ENCODE data around the gene CSTA.

CSTA gene

GRCh38 chr3:122324871-122325323 lies at the start of gene CSTA:
Gene CSTA, plus strand, starts transcription at chr3:122325248. Its CDS starts 45 bp downstream, at chr3:122325293.
- Histone ChIP-seq H3K4me3 (ENCODE audit: low read depth in 1 of 2, low read length in 2 of 2) (no peak within 1 kb of the TSS), H3K27me3 (ENCODE audit: control insufficient read depth in 1 of 2, insufficient read depth in 2 of 2, low read length in 2 of 2) (no peaks in the 10 kb centered on the region), H3K4me1 (ENCODE audit: control insufficient read depth in 1 of 2, insufficient read depth in 2 of 2, low read length in 2 of 2) (peaks cover 5 to 8% of the 10 kb centered on the region in 2 donors), H3K36me3 (ENCODE audit: control insufficient read depth in 1 of 2, insufficient read depth in 2 of 2, low read length in 2 of 2) (no peaks in the 10 kb centered on the region), H3K27ac (ENCODE audit: low read depth, low read length) (no peak within 1 kb of the TSS), H3K9me3 (ENCODE audit: control insufficient read depth in 1 of 2, low read length in 2 of 2) (no peaks in the 10 kb centered on the region), H3K9ac (ENCODE audit: low read depth in 1 of 2, low read length in 2 of 2) (no peak within 1 kb of the TSS)

GRCh38 chr3:122281891-122282290 lies 43.2 kb upstream of the CSTA start:
- Histone ChIP-seq H3K9ac (ENCODE audit: low read depth in 1 of 2, low read length in 2 of 2) (no peak overlapping the region), H3K4me1 (ENCODE audit: control insufficient read depth in 1 of 2, insufficient read depth in 2 of 2, low read length in 2 of 2) (no peaks in the 10 kb centered on the region), H3K36me3 (ENCODE audit: control insufficient read depth in 1 of 2, insufficient read depth in 2 of 2, low read length in 2 of 2) (no peaks in the 10 kb centered on the region), H3K4me3 (ENCODE audit: low read depth in 1 of 2, low read length in 2 of 2) (no peak overlapping the region), H3K27ac (ENCODE audit: low read depth, low read length) (no peak overlapping the region), H3K9me3 (ENCODE audit: control insufficient read depth in 1 of 2, low read length in 2 of 2) (no peaks in the 10 kb centered on the region), H3K27me3 (ENCODE audit: control insufficient read depth in 1 of 2, insufficient read depth in 2 of 2, low read length in 2 of 2) (no peaks in the 10 kb centered on the region)

- no peaks in the 10 kb centered on the region for H3K27me3 ChIP-seq (ENCODE audit: control insufficient read depth in 1 of 2, insufficient read depth in 2 of 2, low read length in 2 of 2)
- H3K4me1 ChIP-seq (ENCODE audit: control insufficient read depth in 1 of 2, insufficient read depth in 2 of 2, low read length in 2 of 2) = no peaks in the 10 kb centered on the region
- H3K4me3 ChIP-seq (ENCODE audit: low read depth in 1 of 2, low read length in 2 of 2) = no peak overlapping the region
- no peaks in the 10 kb centered on the region for H3K36me3 ChIP-seq (ENCODE audit: control insufficient read depth in 1 of 2, insufficient read depth in 2 of 2, low read length in 2 of 2)
- no peak overlapping the region for H3K9ac ChIP-seq (ENCODE audit: low read depth in 1 of 2, low read length in 2 of 2)
- no peak overlapping the region for H3K27ac ChIP-seq (ENCODE audit: low read depth, low read length)
- no peaks in the 10 kb centered on the region for H3K9me3 ChIP-seq (ENCODE audit: control insufficient read depth in 1 of 2, low read length in 2 of 2)
These were observed 41.1 kb upstream of the CSTA start for GRCh38 chr3:122283796-122284445.

GRCh38 chr3:122284486-122284885 lies 40.6 kb upstream of the CSTA start:
- Histone ChIP-seq H3K9me3 (ENCODE audit: control insufficient read depth in 1 of 2, low read length in 2 of 2) (no peaks in the 10 kb centered on the region), H3K27ac (ENCODE audit: low read depth, low read length) (no peak overlapping the region), H3K4me1 (ENCODE audit: control insufficient read depth in 1 of 2, insufficient read depth in 2 of 2, low read length in 2 of 2) (no peaks in the 10 kb centered on the region), H3K36me3 (ENCODE audit: control insufficient read depth in 1 of 2, insufficient read depth in 2 of 2, low read length in 2 of 2) (no peaks in the 10 kb centered on the region), H3K9ac (ENCODE audit: low read depth in 1 of 2, low read length in 2 of 2) (no peak overlapping the region), H3K4me3 (ENCODE audit: low read depth in 1 of 2, low read length in 2 of 2) (no peak overlapping the region), H3K27me3 (ENCODE audit: control insufficient read depth in 1 of 2, insufficient read depth in 2 of 2, low read length in 2 of 2) (no peaks in the 10 kb centered on the region)

- peaks cover 4 to 10% of the 10 kb centered on the region in 2 donors for H3K4me1 ChIP-seq (ENCODE audit: control insufficient read depth in 1 of 2, insufficient read depth in 2 of 2, low read length in 2 of 2)
- H3K27me3 ChIP-seq (ENCODE audit: control insufficient read depth in 1 of 2, insufficient read depth in 2 of 2, low read length in 2 of 2) = no peaks in the 10 kb centered on the region
- no peak overlapping the region for H3K9ac ChIP-seq (ENCODE audit: low read depth in 1 of 2, low read length in 2 of 2)
- no peak overlapping the region for H3K4me3 ChIP-seq (ENCODE audit: low read depth in 1 of 2, low read length in 2 of 2)
- H3K9me3 ChIP-seq (ENCODE audit: control insufficient read depth in 1 of 2, low read length in 2 of 2) = no peaks in the 10 kb centered on the region
- no peak overlapping the region for H3K27ac ChIP-seq (ENCODE audit: low read depth, low read length)
- H3K36me3 ChIP-seq (ENCODE audit: control insufficient read depth in 1 of 2, insufficient read depth in 2 of 2, low read length in 2 of 2) = no peaks in the 10 kb centered on the region
These were observed 30.7 kb upstream of the CSTA start for GRCh38 chr3:122294359-122294758.

- no peaks in the 10 kb centered on the region for H3K9me3 ChIP-seq (ENCODE audit: control insufficient read depth in 1 of 2, low read length in 2 of 2)
- no peak overlapping the region for H3K9ac ChIP-seq (ENCODE audit: low read depth in 1 of 2, low read length in 2 of 2)
- no peaks in the 10 kb centered on the region for H3K27me3 ChIP-seq (ENCODE audit: control insufficient read depth in 1 of 2, insufficient read depth in 2 of 2, low read length in 2 of 2)
- no peak overlapping the region for H3K4me3 ChIP-seq (ENCODE audit: low read depth in 1 of 2, low read length in 2 of 2)
- no peak overlapping the region for H3K27ac ChIP-seq (ENCODE audit: low read depth, low read length)
- peaks cover 4 to 10% of the 10 kb centered on the region in 2 donors for H3K4me1 ChIP-seq (ENCODE audit: control insufficient read depth in 1 of 2, insufficient read depth in 2 of 2, low read length in 2 of 2)
- no peaks in the 10 kb centered on the region for H3K36me3 ChIP-seq (ENCODE audit: control insufficient read depth in 1 of 2, insufficient read depth in 2 of 2, low read length in 2 of 2)
These were observed 29.6 kb upstream of the CSTA start for GRCh38 chr3:122295266-122296062.

- no peaks in the 10 kb centered on the region for H3K36me3 ChIP-seq (ENCODE audit: control insufficient read depth in 1 of 2, insufficient read depth in 2 of 2, low read length in 2 of 2)
- H3K27ac ChIP-seq (ENCODE audit: low read depth, low read length) = no peak overlapping the region
- no peak overlapping the region for H3K4me3 ChIP-seq (ENCODE audit: low read depth in 1 of 2, low read length in 2 of 2)
These were observed 26.8 kb upstream of the CSTA start for GRCh38 chr3:122298239-122298638.

GRCh38 chr3:122299215-122299614 lies 25.8 kb upstream of the CSTA start:
- Histone ChIP-seq H3K9me3 (ENCODE audit: control insufficient read depth in 1 of 2, low read length in 2 of 2) (no peaks in the 10 kb centered on the region), H3K4me1 (ENCODE audit: control insufficient read depth in 1 of 2, insufficient read depth in 2 of 2, low read length in 2 of 2) (peaks cover 4 to 10% of the 10 kb centered on the region in 2 donors), H3K4me3 (ENCODE audit: low read depth in 1 of 2, low read length in 2 of 2) (no peak overlapping the region), H3K36me3 (ENCODE audit: control insufficient read depth in 1 of 2, insufficient read depth in 2 of 2, low read length in 2 of 2) (no peaks in the 10 kb centered on the region), H3K27me3 (ENCODE audit: control insufficient read depth in 1 of 2, insufficient read depth in 2 of 2, low read length in 2 of 2) (no peaks in the 10 kb centered on the region), H3K27ac (ENCODE audit: low read depth, low read length) (no peak overlapping the region), H3K9ac (ENCODE audit: low read depth in 1 of 2, low read length in 2 of 2) (no peak overlapping the region)

More at GRCh38 chr3:122298239-122298638, 26.8 kb upstream of the CSTA start:
- H3K4me1 ChIP-seq (ENCODE audit: control insufficient read depth in 1 of 2, insufficient read depth in 2 of 2, low read length in 2 of 2) = peaks cover 4 to 10% of the 10 kb centered on the region in 2 donors
- no peaks in the 10 kb centered on the region for H3K27me3 ChIP-seq (ENCODE audit: control insufficient read depth in 1 of 2, insufficient read depth in 2 of 2, low read length in 2 of 2)
- H3K9ac ChIP-seq (ENCODE audit: low read depth in 1 of 2, low read length in 2 of 2) = no peak overlapping the region
- no peaks in the 10 kb centered on the region for H3K9me3 ChIP-seq (ENCODE audit: control insufficient read depth in 1 of 2, low read length in 2 of 2)

- Histone ChIP-seq H3K9ac (ENCODE audit: low read depth in 1 of 2, low read length in 2 of 2) (no peak overlapping the region), H3K36me3 (ENCODE audit: control insufficient read depth in 1 of 2, insufficient read depth in 2 of 2, low read length in 2 of 2) (no peaks in the 10 kb centered on the region), H3K27me3 (ENCODE audit: control insufficient read depth in 1 of 2, insufficient read depth in 2 of 2, low read length in 2 of 2) (no peaks in the 10 kb centered on the region), H3K9me3 (ENCODE audit: control insufficient read depth in 1 of 2, low read length in 2 of 2) (no peaks in the 10 kb centered on the region), H3K4me3 (ENCODE audit: low read depth in 1 of 2, low read length in 2 of 2) (no peak overlapping the region), H3K27ac (ENCODE audit: low read depth, low read length) (no peak overlapping the region), H3K4me1 (ENCODE audit: control insufficient read depth in 1 of 2, insufficient read depth in 2 of 2, low read length in 2 of 2) (peaks cover 1 to 5% of the 10 kb centered on the region in 2 donors)
These were observed 25.1 kb upstream of the CSTA start for GRCh38 chr3:122299872-122300460.

- Histone ChIP-seq H3K4me1 (ENCODE audit: control insufficient read depth in 1 of 2, insufficient read depth in 2 of 2, low read length in 2 of 2) (peaks cover 7 to 9% of the 10 kb centered on the region in 2 donors), H3K4me3 (ENCODE audit: low read depth in 1 of 2, low read length in 2 of 2) (no peak overlapping the region), H3K9me3 (ENCODE audit: control insufficient read depth in 1 of 2, low read length in 2 of 2) (no peaks in the 10 kb centered on the region), H3K27me3 (ENCODE audit: control insufficient read depth in 1 of 2, insufficient read depth in 2 of 2, low read length in 2 of 2) (no peaks in the 10 kb centered on the region), H3K27ac (ENCODE audit: low read depth, low read length) (no peak overlapping the region), H3K36me3 (ENCODE audit: control insufficient read depth in 1 of 2, insufficient read depth in 2 of 2, low read length in 2 of 2) (no peaks in the 10 kb centered on the region), H3K9ac (ENCODE audit: low read depth in 1 of 2, low read length in 2 of 2) (no peak overlapping the region)
These were observed 24.0 kb upstream of the CSTA start for GRCh38 chr3:122301063-122301462.
